DND-41 (cell line): Measurements from ENCODE around the gene OR10AD1.

Experiments used
- EZH2 ChIP-seq: IDR thresholded peaks from 3 replicates; pipeline ENCODE4 v1.6.1; 2012; ENCODE audit warnings: borderline replicate concordance, low read depth, mild to moderate bottlenecking, moderate library complexity, low read length, inconsistent platforms; ENCODE audit not compliant: severe bottlenecking
- TF ChIP-seq, protein P1 (sequence below): IDR thresholded peaks from 2 replicates; pipeline ENCODE4 v1.5.1; 2012; ENCODE audit warnings: borderline replicate concordance, low read length, moderate library complexity, mild to moderate bottlenecking; ENCODE audit not compliant: poor library complexity, severe bottlenecking; ENCODE audit errors: extremely low read depth

DNA sequence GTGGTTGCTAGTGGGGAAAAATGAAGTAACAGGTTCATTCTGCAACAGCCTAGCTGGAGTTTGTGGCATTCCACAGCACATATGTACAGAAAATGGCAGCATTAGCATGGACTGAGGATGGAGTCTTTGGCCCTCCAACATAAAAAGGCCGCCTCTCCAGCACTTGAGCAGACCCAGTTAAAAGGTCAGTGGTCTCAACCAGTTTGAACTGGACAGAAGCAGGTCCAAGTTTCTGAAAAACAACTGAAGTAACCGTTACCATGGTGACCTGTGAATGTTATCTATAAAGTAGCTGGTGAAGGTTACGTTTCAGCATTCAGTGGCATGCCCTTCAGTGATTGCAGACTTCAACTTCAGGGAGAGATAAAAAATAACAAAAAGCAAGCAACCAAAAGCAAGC, 34.1 kb upstream of the OR10AD1 start:
- TF ChIP-seq, protein P1, sequence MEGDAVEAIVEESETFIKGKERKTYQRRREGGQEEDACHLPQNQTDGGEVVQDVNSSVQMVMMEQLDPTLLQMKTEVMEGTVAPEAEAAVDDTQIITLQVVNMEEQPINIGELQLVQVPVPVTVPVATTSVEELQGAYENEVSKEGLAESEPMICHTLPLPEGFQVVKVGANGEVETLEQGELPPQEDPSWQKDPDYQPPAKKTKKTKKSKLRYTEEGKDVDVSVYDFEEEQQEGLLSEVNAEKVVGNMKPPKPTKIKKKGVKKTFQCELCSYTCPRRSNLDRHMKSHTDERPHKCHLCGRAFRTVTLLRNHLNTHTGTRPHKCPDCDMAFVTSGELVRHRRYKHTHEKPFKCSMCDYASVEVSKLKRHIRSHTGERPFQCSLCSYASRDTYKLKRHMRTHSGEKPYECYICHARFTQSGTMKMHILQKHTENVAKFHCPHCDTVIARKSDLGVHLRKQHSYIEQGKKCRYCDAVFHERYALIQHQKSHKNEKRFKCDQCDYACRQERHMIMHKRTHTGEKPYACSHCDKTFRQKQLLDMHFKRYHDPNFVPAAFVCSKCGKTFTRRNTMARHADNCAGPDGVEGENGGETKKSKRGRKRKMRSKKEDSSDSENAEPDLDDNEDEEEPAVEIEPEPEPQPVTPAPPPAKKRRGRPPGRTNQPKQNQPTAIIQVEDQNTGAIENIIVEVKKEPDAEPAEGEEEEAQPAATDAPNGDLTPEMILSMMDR: no peak
- no peak for TF ChIP-seq EZH2
